ENCODE measurements around the gene NHLH1. TPM values are rescaled to one million over a fixed set of nuclear protein-coding genes. Genes with fewer than 3 reads are reported as not detected.

The NHLH1 gene
- polyA plus RNA-seq, 3 donors, result 0.09 to 0.24 (median 0.12) TPM

DNA sequence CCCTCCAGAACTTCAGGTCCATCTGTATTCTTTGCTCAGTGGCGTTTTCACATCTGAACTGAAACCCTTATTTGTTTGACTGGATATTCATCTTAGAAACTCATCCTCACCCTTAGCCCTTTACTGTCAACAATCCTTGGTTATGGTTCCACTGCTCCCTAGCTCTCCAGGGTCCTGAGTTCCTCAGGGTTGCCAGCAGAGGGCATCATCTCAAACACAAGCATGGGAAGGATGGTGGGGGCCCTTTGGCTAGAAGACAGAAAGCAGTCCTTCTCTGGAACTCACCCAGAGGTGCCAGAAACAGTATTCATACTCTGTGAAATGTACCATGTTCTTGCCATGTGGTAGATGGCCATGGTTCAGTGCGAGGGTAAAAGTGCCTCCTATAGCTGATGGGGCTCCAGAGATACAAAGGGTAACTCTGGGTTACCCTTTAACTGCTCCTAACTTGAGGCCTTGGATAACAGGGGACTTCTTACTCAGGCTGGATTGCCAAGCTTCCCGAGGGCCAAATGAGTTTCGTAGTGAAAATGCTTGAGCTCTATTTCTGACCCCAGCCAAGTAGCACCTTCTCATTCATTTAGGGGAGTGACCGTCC lies 12.4 kb upstream of the NHLH1 start:
- no peak for DNase-seq (ENCODE audit: extremely low read depth in 1 of 11, low read depth in 9 of 11, low spot score in 4 of 11)

DNA sequence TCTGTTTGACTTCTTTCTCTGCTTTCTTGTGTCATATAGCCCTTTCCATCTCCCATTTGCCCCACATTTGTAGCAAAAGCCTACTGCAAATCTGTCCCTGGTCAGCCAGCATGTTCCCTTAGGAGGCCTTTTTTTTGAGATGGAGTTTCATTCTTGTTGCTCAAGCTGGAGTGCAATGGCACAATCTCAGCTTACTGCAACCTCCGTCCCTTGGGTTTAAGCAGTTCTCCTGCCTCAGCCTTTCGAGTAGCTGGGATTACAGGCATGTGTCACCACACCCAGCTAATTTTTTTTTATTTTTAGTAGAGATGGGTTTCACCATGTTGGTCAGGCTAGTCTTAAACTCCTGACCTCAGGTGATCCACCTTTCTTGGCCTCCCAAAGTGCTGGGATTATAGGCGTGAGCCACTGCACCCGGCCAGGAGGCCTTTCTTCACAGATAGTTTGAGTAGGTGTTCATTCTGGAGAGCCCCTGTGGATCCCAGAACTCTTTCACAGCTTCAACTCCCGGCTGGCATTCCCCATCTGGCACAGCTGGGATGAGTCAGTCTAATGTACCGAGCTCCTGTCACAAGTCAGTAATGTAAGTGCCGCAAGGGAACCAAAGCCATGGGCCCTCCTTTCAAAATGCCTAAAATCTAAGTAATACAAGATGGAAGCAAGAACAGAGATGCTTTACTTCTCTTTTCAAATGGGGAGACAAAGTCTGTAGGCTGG lies 9.4 kb upstream of the NHLH1 start:
- no peak for DNase-seq (ENCODE audit: extremely low read depth in 1 of 11, low read depth in 9 of 11, low spot score in 4 of 11)

DNA sequence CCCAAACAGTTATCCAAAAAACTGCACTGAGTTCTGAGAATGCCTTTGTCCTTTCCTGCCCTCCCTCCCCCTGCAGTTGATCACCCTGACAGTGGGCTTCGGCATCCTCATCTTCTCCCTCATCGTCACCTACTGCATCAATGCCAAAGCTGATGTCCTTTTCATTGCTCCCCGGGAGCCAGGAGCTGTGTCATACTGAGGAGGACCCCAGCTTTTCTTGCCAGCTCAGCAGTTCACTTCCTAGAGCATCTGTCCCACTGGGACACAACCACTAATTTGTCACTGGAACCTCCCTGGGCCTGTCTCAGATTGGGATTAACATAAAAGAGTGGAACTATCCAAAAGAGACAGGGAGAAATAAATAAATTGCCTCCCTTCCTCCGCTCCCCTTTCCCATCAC lies 8.8 kb upstream of the NHLH1 start:
- DNase-seq (ENCODE audit: extremely low read depth in 1 of 11, low read depth in 9 of 11, low spot score in 4 of 11), result no peak

DNA sequence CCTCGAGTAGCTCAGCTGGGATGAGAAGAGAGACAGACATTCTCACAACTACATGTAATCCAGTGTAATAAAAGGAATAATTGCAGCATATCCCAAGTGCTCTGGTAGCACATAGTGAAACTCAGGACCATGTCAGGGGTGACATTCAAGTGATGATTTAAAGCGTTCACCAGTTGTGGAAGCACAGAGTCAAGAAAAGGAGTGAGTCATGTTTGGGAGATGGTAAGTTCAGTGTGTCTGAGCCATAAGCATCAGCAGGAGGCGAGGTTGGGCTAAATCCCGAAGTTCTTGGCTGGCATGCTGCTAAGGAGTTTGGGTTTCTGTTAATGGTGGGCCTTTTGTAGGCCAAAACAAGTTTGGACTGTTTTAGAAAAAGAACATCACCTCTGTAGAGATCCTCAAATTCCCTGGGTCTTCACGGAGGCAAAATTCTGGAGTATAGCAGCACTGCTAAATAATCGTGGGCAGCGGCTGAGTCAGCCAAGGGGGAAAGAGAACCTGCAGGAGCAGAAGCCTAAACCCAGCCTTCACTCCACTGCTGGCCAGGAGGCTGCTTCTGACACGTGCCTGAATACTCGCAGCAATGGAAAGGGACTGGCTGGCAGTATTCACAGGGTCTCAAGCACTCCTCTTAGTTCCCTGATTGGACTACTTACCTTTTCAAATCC lies 7.2 kb upstream of the NHLH1 start:
- DNase-seq (ENCODE audit: extremely low read depth in 1 of 11, low read depth in 9 of 11, low spot score in 4 of 11), result no peak

- DNase-seq (ENCODE audit: extremely low read depth in 1 of 11, low read depth in 9 of 11, low spot score in 4 of 11), result no peak
Measured at GRCh38 chr1:160360227-160360695, 6.6 kb upstream of the NHLH1 start.

DNA sequence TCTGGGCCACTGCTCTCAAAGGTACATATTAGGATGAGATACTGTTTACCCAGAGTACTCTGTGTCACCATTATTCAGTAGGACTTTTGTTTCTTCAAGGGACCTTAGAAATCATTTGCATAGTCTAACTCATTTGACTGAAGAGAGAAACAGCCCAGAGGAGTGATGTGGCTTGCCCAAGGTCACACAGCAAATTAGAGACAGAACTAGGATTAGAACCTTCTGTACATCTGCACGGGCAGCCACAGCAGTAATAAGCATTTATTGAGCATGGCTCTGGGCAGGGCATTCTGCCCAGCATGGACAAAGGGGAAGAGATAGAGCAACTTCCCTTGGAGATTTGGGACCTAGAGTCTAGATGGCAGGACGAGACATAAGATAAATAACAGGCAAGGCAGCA lies 5.7 kb upstream of the NHLH1 start:
- no peak for DNase-seq (ENCODE audit: extremely low read depth in 1 of 11, low read depth in 9 of 11, low spot score in 4 of 11)

DNA sequence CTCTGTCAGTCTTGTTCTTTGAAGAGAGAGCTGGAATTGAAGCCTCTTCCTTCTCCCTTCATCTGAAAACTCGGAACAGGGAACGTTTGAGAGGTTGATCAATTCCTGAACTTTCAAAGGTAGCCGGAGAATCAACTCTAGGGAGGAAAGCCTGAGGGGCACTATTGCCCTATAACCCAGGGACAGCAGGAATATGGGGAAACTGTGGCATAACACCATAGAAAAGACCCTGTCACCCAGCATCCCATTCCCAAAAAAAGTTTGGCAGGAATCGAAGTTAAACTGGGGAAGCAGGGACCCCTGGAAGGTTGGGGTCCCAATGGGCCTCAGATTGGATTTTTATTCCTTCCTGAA lies 5.1 kb upstream of the NHLH1 start:
- DNase-seq (ENCODE audit: extremely low read depth in 1 of 11, low read depth in 9 of 11, low spot score in 4 of 11), result no peak

DNA sequence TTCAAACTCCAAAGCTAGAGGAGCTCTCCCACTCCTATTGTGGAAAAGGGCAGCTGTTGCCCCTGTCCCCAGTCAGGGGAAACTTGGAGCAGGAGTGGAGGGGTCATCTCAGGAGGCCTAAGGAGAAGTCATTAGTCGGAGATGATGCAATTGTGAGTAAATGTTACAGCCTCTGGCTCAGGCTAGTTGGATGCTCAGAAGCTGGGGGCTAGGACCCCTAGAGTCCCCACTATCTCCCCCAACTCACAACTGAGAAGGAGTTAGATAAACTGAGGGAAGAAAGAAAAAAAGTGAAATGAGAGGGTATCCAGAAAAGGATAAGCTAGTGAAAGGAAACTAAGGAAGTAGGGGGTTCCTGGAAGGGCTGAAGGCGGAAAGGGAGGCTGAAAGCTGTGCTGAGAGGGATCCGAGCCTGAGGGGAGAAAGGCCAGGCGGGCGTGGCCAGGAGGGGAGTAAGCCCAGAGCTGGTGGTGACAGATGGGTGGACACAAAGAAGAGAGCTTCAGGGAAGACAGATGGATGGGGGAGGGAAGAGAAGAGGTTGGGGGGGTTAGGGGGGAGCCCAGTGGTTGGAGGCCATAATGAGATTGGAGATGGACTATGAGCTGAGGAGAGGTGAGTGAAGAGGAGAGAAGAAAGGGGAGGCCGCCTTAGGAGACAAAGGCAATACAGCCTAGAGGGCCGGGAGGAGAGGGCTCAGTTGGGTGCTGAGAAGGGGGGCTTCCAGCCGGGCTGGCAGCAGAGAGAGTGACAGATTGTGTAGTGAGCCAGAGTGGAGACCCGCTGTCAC lies 4.5 kb upstream of the NHLH1 start:
- DNase-seq (ENCODE audit: extremely low read depth in 1 of 11, low read depth in 9 of 11, low spot score in 4 of 11), result no peak

DNA sequence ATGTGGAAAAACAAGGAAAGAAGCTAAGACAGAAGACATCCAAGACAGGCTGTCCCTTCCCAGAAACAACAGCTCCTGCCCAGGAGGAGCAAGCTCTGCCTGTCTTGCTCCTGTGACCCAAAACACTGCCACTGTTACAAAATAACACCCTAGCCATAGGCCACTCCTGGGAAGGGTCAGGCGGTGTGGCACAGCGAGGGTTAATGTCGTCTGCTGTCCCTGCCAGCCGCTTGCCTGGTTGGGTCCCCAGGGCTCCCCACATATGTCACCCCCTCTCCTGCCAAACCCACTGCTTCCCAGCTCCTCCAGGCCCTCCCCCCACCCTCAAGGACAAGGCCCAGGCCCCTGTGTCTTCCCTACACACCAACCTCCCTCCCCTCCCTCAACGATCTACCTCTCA lies 3.9 kb upstream of the NHLH1 start:
- no peak for DNase-seq (ENCODE audit: extremely low read depth in 1 of 11, low read depth in 9 of 11, low spot score in 4 of 11)

DNA sequence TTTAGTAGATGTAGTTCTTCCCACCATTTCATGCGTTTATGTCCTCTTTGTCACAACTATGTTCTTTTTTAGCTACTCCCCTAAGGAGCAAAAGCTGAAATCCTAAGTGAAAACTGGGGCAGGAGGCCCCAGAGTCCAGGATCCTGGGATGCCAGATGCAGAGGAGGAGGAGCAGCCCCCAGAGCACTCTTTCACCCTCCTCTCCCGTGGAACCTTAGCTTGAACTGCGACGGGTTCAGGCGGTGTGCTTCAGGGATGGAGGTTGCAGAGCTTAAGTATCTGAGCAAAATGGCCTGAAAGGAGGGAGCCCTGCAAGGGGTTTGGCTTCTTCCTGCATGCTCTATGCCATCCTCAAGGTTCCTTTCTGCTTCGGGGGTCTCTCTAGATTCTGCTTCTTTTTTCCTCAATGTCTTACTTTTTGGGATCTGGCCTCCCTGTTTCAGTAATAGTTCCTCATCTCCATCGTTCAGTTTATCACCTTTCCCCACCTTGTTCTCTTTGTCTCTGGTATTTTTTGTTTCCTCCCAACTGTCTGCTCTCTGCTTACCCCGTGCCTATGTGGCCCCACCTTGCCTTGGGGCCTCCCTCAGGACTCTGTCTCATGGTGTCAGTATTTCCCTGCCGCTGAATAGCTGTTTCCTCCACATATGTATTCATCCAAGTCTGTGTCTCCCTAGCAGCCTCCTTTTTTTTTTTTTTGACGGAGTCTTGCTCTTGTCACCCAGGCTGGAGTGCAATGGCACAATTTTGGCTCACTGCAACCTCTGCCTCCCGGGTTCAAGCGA lies 2.7 kb upstream of the NHLH1 start:
- DNase-seq (ENCODE audit: extremely low read depth in 1 of 11, low read depth in 9 of 11, low spot score in 4 of 11), result no peak

GRCh38 chr1:160365325-160365724 lies 1.5 kb upstream of the NHLH1 start:
- DNase-seq (ENCODE audit: extremely low read depth in 1 of 11, low read depth in 9 of 11, low spot score in 4 of 11), result no peak

DNA sequence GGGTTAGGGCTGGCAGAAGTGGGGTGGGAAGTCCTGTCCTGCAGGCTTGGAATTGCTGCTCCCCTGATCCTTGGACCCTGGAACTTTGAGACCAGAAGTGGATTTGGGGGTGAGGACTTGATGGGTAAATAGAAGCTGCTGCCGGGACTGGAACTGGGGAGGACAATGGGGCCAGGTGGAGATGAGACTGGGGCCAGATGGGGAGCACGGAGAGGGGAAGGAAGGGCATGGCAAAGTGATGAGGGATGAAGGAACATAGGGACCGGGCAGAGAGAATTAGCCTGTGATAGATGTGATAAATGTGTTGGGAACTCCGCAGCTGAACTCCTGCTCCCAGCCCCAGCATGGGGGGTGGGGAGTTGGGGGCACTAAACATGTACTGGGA lies 637 bp downstream of the NHLH1 start:
- DNase-seq (ENCODE audit: extremely low read depth in 1 of 11, low read depth in 9 of 11, low spot score in 4 of 11), result no peak

DNA sequence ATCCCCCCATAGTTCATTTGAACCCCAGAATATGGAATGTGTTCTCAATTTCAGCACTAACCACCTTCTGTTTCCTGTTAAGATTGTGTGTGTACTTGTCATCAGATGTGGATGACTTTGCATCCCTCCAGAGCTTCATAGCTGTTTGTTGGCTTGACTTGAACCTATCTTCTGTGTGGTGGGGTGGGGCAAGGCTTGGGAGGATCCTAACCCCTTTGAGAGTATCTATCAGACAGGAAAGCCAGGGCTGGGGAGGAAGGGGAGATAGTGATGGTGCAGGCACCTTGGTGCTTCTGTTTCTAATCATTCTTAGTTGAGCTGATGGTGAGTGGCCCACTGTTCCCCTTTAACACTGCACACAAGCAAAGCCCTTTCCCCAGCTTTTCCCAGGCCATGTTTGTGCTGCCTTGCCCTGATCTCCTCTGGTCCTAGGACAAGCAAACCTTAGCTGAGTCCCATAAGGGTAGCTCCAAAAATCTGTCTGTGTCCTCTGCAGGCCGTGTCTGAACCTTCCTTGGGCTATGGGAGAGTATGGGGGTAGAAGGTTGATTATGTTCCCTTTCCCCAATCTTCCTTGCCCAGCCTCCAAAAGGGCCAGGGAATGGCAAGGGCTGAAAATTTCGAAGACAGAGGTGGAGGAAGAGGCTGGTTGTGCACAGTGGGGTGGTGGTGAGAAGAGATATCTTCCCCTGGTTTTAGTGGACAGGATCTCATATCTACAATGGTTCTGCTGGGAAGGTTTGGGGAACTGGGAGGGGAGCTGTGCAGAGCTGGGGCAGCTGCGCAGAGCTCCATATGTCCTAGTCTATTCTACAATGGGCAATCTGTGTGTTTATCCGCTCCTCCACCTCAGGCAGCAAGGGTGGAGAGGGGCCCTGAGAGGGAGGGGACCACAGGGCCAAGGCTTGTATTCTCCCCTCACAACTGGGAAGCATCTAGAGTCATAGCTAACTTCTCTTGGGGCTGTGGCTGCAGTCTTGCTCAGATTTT lies 1.4 kb downstream of the NHLH1 start:
- no peak for DNase-seq (ENCODE audit: extremely low read depth in 1 of 11, low read depth in 9 of 11, low spot score in 4 of 11)

DNA sequence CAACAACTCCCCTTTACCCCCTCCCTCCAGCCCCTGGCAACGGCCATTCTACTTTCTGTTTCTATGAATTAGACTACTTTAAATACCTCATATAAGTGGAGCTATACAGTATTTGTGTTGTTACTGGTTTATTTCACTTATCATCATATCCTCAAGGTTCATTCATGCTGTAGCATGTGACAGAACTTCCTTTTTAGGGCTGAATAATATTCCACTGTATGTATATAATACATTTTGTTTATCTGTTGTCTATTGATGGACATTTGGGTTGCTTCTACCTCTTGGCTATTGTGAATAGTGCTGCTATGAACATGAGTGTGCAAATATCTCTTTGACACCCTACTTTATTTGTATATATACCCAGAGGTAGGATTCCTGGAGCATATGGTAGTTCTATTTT lies 2.2 kb downstream of the NHLH1 start:
- DNase-seq (ENCODE audit: extremely low read depth in 1 of 11, low read depth in 9 of 11, low spot score in 4 of 11), result no peak

- no peak for DNase-seq (ENCODE audit: extremely low read depth in 1 of 11, low read depth in 9 of 11, low spot score in 4 of 11)
Measured at GRCh38 chr1:160370561-160371345, 3.9 kb downstream of the NHLH1 start.

DNA sequence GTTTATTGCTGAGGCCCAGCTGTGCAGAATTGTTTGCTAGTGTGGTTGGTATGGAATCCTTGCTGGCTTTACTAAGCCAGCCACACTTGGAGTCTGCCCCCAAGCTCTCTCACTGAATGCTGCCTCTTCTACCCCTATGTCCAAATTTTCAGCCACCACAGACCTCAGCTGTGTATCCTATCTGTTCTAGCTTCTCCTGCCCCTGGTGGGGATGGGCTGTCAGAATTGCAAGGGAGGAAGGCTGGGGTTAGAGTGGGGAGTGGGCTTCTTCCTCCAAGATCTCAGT lies 4.4 kb downstream of the NHLH1 start:
- DNase-seq (ENCODE audit: extremely low read depth in 1 of 11, low read depth in 9 of 11, low spot score in 4 of 11), result no peak

DNA sequence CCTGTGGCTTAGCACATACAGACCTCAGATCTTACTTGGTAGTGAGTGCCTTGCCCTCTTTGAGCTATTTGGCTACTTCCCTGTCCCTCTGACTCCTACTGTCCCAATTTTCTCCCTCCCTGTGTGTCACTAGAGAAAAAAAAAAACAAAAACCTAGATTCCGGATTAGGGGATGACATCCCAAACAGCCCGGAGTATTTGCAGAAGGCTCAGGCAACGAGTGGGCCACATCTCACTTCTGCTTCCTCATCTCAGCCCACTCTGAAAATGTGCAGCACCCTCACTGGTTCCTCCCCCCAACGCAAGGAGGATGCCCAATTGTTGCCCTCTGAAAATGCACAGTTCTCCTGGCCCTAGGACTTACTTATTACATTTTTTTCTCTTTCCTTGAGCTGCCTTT lies 4.9 kb downstream of the NHLH1 start:
- no peak for DNase-seq (ENCODE audit: extremely low read depth in 1 of 11, low read depth in 9 of 11, low spot score in 4 of 11)
